ENCODE measurements around the gene GPR35.

DNA sequence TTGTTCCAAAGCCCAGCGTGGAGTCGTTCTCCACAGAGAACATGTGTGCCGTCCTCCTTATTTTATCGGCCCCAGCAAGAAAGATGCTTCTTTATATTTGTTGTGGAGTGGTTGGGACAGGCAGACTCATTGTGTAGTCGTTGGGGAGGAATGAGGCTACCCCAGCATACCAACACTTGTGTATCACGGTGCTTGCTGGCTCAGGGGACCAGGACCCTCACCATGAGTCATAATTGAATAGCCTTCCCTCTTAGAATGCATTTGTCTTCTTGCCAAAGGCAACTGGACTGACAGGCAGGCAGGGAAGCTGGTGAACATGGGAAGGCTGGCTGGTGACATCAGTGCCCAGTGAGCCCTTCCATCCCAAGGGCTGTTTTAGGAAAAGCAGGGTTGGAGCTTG, 34.1 kb upstream of the GPR35 start:
- TF ChIP-seq, protein P1, sequence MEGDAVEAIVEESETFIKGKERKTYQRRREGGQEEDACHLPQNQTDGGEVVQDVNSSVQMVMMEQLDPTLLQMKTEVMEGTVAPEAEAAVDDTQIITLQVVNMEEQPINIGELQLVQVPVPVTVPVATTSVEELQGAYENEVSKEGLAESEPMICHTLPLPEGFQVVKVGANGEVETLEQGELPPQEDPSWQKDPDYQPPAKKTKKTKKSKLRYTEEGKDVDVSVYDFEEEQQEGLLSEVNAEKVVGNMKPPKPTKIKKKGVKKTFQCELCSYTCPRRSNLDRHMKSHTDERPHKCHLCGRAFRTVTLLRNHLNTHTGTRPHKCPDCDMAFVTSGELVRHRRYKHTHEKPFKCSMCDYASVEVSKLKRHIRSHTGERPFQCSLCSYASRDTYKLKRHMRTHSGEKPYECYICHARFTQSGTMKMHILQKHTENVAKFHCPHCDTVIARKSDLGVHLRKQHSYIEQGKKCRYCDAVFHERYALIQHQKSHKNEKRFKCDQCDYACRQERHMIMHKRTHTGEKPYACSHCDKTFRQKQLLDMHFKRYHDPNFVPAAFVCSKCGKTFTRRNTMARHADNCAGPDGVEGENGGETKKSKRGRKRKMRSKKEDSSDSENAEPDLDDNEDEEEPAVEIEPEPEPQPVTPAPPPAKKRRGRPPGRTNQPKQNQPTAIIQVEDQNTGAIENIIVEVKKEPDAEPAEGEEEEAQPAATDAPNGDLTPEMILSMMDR (IDR thresholded peaks at IDR 0.05) = no peak
- no peak for TF ChIP-seq POLR2A (IDR thresholded peaks at IDR 0.05)

All from upper lobe of left lung (tissue), 4 donors.